Measurements from ENCODE around the gene MAP3K7CL.

The MAP3K7CL gene

GRCh38 chr21:29125979-29126378 lies 4.5 kb upstream of the MAP3K7CL start:
- POLR2A ChIA-PET (ENCODE audit: low non-redundant PET) = no interaction called here
- DNase-seq (ENCODE audit: low spot score) = no peak
- no peak overlapping the region for H3K27ac ChIP-seq
- TF ChIP-seq, protein P1, sequence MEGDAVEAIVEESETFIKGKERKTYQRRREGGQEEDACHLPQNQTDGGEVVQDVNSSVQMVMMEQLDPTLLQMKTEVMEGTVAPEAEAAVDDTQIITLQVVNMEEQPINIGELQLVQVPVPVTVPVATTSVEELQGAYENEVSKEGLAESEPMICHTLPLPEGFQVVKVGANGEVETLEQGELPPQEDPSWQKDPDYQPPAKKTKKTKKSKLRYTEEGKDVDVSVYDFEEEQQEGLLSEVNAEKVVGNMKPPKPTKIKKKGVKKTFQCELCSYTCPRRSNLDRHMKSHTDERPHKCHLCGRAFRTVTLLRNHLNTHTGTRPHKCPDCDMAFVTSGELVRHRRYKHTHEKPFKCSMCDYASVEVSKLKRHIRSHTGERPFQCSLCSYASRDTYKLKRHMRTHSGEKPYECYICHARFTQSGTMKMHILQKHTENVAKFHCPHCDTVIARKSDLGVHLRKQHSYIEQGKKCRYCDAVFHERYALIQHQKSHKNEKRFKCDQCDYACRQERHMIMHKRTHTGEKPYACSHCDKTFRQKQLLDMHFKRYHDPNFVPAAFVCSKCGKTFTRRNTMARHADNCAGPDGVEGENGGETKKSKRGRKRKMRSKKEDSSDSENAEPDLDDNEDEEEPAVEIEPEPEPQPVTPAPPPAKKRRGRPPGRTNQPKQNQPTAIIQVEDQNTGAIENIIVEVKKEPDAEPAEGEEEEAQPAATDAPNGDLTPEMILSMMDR (conservative IDR thresholded peaks at IDR 0.05; ENCODE audit: low read depth) = no peak
- CTCF ChIA-PET = no interaction called here

DNA sequence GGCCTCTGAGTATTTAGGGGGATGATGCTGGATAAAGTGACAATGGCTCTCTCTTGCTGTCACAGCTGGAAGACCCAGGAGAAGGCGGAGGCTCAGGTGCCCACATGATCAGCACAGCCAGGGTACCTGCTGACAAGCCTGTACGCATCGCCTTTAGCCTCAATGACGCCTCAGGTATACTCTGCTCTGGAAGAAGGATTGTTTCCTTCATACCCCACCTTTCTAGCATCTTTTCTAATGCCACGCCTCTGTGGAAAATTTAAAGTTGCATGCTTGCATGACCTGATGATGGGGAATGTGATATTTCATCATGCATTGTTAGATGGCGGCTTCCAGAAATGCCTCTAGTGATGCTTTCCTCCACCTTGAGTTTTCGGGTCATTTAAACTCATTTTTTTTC lies 2.8 kb downstream of the MAP3K7CL start:
- POLR2A ChIA-PET (ENCODE audit: low non-redundant PET) = no interaction called here
- CTCF ChIA-PET = interaction anchor here (0.6 to 0.7 kb wide), 2 partner anchors 8 to 291 kb away, joined by 4 to 6 read pairs; no protein-coding TSS in a partner anchor
- no peak overlapping the region for H3K27ac ChIP-seq
- TF ChIP-seq, protein P1 (conservative IDR thresholded peaks at IDR 0.05; ENCODE audit: low read depth) = no peak
- DNase-seq (ENCODE audit: low spot score) = no peak

DNA sequence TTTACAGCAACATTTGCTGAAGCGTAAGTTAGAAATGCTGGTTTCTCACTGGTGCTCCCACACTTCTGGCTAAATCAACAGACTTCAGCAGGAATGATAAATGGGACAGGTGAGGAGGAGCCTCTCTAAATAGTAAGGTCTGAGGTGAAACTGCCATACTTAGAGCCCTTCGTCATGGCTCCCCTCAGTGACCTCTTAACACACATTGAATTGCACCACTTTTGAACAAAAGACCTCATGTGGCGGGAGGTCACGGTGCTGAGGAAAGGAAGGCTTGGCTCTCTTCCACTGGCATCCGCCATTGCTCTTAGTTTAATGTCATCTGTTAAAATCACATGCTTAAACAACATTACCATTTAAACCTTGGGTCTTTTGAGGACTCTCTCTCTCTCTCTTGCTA lies 3.4 kb downstream of the MAP3K7CL start:
- ChIA-PET POLR2A (ENCODE audit: low non-redundant PET) (no interaction called here), CTCF (interaction anchor here (0.6 to 0.7 kb wide), 2 partner anchors 8 to 291 kb away, joined by 4 to 6 read pairs; no protein-coding TSS in a partner anchor)
- no peak for DNase-seq (ENCODE audit: low spot score)
- H3K27ac ChIP-seq = no peak overlapping the region
- TF ChIP-seq, protein P1 (conservative IDR thresholded peaks at IDR 0.05; ENCODE audit: low read depth) = no peak

- CTCF ChIA-PET = no interaction called here
- TF ChIP-seq, protein P1 (conservative IDR thresholded peaks at IDR 0.05; ENCODE audit: low read depth) = no peak
- no peak for DNase-seq (ENCODE audit: low spot score)
- POLR2A ChIA-PET (ENCODE audit: low non-redundant PET) = no interaction called here
- H3K27ac ChIP-seq = no peak overlapping the region
Observed at GRCh38 chr21:29135481-29135880, 5.0 kb downstream of the MAP3K7CL start.

- CTCF ChIA-PET = no interaction called here
- POLR2A ChIA-PET (ENCODE audit: low non-redundant PET) = no interaction called here
- no peak overlapping the region for H3K27ac ChIP-seq
- DNase-seq (ENCODE audit: low spot score) = no peak
- TF ChIP-seq, protein P1 (conservative IDR thresholded peaks at IDR 0.05; ENCODE audit: low read depth) = no peak
Observed at GRCh38 chr21:29136033-29136432, 5.6 kb downstream of the MAP3K7CL start.

DNA sequence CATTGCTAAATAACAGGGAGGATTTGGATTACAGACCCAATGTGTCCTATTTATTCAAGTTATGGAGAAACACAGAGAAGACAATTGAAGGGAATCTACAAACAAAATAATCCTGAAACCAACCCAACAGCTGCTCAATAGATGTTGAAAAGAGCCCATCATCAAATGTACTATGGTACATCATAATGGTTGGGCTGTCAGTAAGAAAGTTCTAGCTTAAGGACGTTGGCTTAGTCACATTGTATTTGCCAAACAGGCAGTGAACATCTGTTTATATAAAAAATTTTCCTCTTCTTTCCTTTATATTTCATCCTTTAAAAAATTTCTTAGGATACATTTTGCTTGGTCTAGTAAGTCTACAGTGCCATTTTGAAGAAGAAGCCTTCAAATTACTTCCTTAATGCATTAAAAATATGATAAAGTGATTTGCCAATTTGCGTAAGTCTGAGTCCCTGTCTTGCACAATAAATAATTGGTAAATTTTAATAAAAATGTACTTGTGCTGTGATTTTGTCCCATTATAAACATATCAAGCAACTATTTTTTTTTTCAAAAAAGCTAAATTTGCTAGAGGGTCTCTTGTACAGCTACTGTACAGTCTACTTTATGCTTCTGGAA lies 14.4 kb downstream of the MAP3K7CL start:
- peak overlapping the region; percentile 88 for H3K27ac ChIP-seq
- TF ChIP-seq, protein P1 (conservative IDR thresholded peaks at IDR 0.05; ENCODE audit: low read depth) = no peak
- DNase-seq (ENCODE audit: low spot score) = peak; percentile 14

More for the DNA sequence above, 14.4 kb downstream of the MAP3K7CL start:
- ChIA-PET CTCF (interaction anchor here (0.8 kb wide), 1 partner anchor 11 kb away, joined by 4 read pairs; no protein-coding TSS in a partner anchor), POLR2A (ENCODE audit: low non-redundant PET) (no interaction called here)

Data from RWPE1 (cell line).